ENCODE data around the gene CA10.

The CA10 gene

GRCh38 chr17:51769231-51769630, 389.3 kb downstream of the CA10 start:
- TF ChIP-seq, protein P1, sequence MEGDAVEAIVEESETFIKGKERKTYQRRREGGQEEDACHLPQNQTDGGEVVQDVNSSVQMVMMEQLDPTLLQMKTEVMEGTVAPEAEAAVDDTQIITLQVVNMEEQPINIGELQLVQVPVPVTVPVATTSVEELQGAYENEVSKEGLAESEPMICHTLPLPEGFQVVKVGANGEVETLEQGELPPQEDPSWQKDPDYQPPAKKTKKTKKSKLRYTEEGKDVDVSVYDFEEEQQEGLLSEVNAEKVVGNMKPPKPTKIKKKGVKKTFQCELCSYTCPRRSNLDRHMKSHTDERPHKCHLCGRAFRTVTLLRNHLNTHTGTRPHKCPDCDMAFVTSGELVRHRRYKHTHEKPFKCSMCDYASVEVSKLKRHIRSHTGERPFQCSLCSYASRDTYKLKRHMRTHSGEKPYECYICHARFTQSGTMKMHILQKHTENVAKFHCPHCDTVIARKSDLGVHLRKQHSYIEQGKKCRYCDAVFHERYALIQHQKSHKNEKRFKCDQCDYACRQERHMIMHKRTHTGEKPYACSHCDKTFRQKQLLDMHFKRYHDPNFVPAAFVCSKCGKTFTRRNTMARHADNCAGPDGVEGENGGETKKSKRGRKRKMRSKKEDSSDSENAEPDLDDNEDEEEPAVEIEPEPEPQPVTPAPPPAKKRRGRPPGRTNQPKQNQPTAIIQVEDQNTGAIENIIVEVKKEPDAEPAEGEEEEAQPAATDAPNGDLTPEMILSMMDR (conservative IDR thresholded peaks at IDR 0.05; ENCODE audit: low read depth, low read length), result no peak
- no peak overlapping the region for H3K4me3 ChIP-seq (ENCODE audit: low read length)
- no peak for DNase-seq (ENCODE audit: low read depth)

DNA sequence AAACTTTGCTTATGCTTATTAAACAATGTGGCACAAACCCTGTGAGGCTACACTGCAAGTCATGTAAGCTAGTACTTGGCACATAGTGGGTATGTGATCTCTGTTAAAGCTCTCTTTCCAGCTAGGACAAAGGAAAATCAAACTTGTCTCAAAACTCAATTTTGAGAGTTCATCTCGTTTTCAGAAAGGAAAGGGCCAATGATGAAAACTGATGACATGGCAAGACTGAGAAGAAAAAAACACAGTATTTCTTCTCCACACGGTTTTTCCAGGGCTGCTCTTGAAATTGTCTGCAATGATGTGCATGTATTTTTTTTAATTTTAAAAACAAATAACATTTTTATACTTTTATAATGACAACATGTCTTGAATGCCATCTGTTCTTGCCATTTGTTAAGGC, 389.8 kb downstream of the CA10 start:
- no peak overlapping the region for H3K4me3 ChIP-seq (ENCODE audit: low read length)
- TF ChIP-seq, protein P1 (conservative IDR thresholded peaks at IDR 0.05; ENCODE audit: low read depth, low read length), result no peak

GRCh38 chr17:51767287-51767686, 391.2 kb downstream of the CA10 start:
- DNase-seq (ENCODE audit: low read depth), result no peak
- H3K4me3 ChIP-seq (ENCODE audit: low read length), result no peak overlapping the region
- TF ChIP-seq, protein P1 (conservative IDR thresholded peaks at IDR 0.05; ENCODE audit: low read depth, low read length), result no peak

More for the DNA sequence above, 389.8 kb downstream of the CA10 start:
- no peak for DNase-seq (ENCODE audit: low read depth)

- no peak for DNase-seq (ENCODE audit: low read depth)
These were observed 393.0 kb downstream of the CA10 start for GRCh38 chr17:51765282-51766135.

DNA sequence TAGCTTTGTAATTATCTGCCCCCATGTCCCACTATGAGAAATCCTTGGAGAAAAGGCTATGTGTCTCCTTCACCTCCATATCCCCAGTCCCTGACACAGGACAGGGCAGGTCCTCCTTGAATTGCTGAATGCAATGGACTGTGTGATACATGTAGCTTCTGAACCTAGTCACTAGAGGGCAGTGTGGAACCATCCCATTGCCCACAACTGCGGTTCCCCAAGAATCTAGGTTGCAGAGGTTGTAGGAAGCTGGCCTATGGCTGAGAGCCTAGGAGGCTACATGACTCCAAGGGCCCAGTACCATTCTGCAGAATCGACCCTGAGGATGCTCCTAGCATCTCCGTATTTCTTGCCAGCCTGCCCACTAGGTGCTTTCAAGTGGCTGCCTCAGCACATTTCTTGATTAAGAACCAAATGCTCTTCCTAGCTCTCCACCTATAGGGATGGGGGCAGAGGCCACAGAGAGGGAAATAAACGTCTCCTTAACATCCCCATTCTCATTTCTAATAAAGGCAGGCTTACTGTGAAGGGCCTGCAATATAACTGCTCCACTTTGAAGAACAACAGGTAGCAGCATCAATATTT, 394.0 kb downstream of the CA10 start:
- no peak overlapping the region for H3K4me3 ChIP-seq (ENCODE audit: low read length)
- TF ChIP-seq, protein P1 (conservative IDR thresholded peaks at IDR 0.05; ENCODE audit: low read depth, low read length), result peak; percentile 82
- no peak for DNase-seq (ENCODE audit: low read depth)

More at GRCh38 chr17:51765282-51766135, 393.0 kb downstream of the CA10 start:
- H3K4me3 ChIP-seq (ENCODE audit: low read length), result no peak overlapping the region
- TF ChIP-seq, protein P1 (conservative IDR thresholded peaks at IDR 0.05; ENCODE audit: low read depth, low read length), result no peak

DNA sequence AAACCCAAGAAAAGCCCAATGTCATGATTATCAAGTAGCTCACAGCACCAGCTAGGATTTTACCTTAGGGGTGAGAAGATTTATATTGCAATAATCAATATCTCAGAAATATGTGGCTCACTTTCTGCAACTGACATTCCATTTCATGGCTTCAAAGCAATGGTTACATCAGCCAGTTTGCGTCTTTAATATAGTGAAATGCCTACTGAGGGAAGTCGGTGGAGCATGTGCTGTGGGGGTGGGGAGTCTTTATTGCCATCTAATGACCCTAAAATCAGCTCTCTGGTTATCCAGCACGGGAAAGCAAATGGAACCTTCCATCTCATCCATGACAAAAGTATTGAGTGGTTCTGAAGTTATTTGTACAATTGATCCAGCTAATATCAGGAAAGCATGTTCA, 395.5 kb downstream of the CA10 start:
- DNase-seq (ENCODE audit: low read depth), result no peak
- TF ChIP-seq, protein P1 (conservative IDR thresholded peaks at IDR 0.05; ENCODE audit: low read depth, low read length), result no peak
- no peak overlapping the region for H3K4me3 ChIP-seq (ENCODE audit: low read length)

- no peak overlapping the region for H3K4me3 ChIP-seq (ENCODE audit: low read length)
These were observed 397.4 kb downstream of the CA10 start for GRCh38 chr17:51761105-51761504.

More at GRCh38 chr17:51761105-51761504, 397.4 kb downstream of the CA10 start:
- TF ChIP-seq, protein P1 (conservative IDR thresholded peaks at IDR 0.05; ENCODE audit: low read depth, low read length), result no peak
- DNase-seq (ENCODE audit: low read depth), result no peak

All from retinal pigment epithelial cell (primary cell).